GM23338 (cell line): Measurements from ENCODE around the gene PRCD. TPM values are rescaled to one million over a fixed set of nuclear protein-coding genes. Genes with fewer than 3 reads are reported as not detected.

ENCODE experiments used
- ATAC-seq: fragments of 200-7000 bp; cut with Tn5 transposase; 3 replicates; pipeline ENCODE4 v1.9.1; 2020
- DNase-seq: peaks from one replicate; pipeline ENCODE4 v3.0.0-alpha.2; 2015; ENCODE audit warnings: low spot score
- H2AFZ ChIP-seq: fragments of 200-600 bp; sonication (generic); 2 replicates; pipeline ENCODE4 v1.8.0; 2016; ENCODE audit warnings: antibody characterized with exemption, mild to moderate bottlenecking, moderate library complexity
- H3F3A ChIP-seq: fragments of 200-600 bp; sonication (generic); replicated peaks from 2 replicates; pipeline ENCODE4 v1.8.0; 2017; ENCODE audit warnings: antibody characterized with exemption, mixed run types, low read depth
- H3K27ac ChIP-seq: fragments of 200-600 bp; sonication (generic); 2 replicates; pipeline ENCODE4 v1.6.1; 2016; ENCODE audit warnings: low read depth
- H3K27me3 ChIP-seq: fragments of 200-600 bp; sonication (generic); 2 replicates; pipeline ENCODE4 v1.8.0; 2016; ENCODE audit warnings: mild to moderate bottlenecking, mixed run types, moderate library complexity; ENCODE audit not compliant: insufficient read depth
- H3K36me3 ChIP-seq: fragments of 200-600 bp; sonication (generic); 2 replicates; pipeline ENCODE4 v1.8.0; 2016; ENCODE audit warnings: mild to moderate bottlenecking; ENCODE audit not compliant: insufficient read depth
- H3K4me1 ChIP-seq: fragments of 200-600 bp; sonication (generic); 2 replicates; pipeline ENCODE4 v1.8.0; 2016; ENCODE audit warnings: mild to moderate bottlenecking, moderate library complexity; ENCODE audit not compliant: insufficient read depth
- H3K4me2 ChIP-seq: fragments of 200-600 bp; sonication (generic); 2 replicates; pipeline ENCODE4 v1.7.1; 2017; ENCODE audit warnings: mixed run types
- H3K4me3 ChIP-seq: fragments of 200-600 bp; sonication (generic); 2 replicates; pipeline ENCODE4 v1.6.1; 2016; ENCODE audit warnings: mixed run types
- H3K79me2 ChIP-seq: fragments of 200-600 bp; sonication (generic); replicated peaks from 2 replicates; pipeline ENCODE4 v1.8.0; 2017; ENCODE audit warnings: mild to moderate bottlenecking; ENCODE audit not compliant: insufficient read depth
- H3K9me2 ChIP-seq: fragments of 200-600 bp; sonication (generic); 2 replicates; pipeline ENCODE4 v1.8.0; 2017; ENCODE audit not compliant: insufficient read depth
- H4K20me1 ChIP-seq: fragments of 200-600 bp; sonication (generic); replicated peaks from 2 replicates; pipeline ENCODE4 v1.8.0; 2017; ENCODE audit warnings: mild to moderate bottlenecking; ENCODE audit not compliant: insufficient read depth
- H3K27ac Mint-ChIP-seq: 2 replicates; pipeline ENCODE4 v1.8.0; 2020; ENCODE audit warnings: inconsistent platforms, mild to moderate bottlenecking, moderate library complexity, mixed read lengths
- H3K27me3 Mint-ChIP-seq: 3 replicates; pipeline ENCODE4 v1.8.0; 2022; ENCODE audit warnings: low read depth, mild to moderate bottlenecking, moderate library complexity, mixed read lengths, inconsistent platforms; ENCODE audit not compliant: insufficient read depth, poor library complexity
- H3K36me3 Mint-ChIP-seq: 3 replicates; pipeline ENCODE4 v1.8.0; 2021; ENCODE audit warnings: low read depth, mild to moderate bottlenecking, inconsistent platforms, moderate library complexity, mixed read lengths
- H3K4me1 Mint-ChIP-seq: 3 replicates; pipeline ENCODE4 v1.8.0; 2020; ENCODE audit warnings: mild to moderate bottlenecking, inconsistent platforms, mixed read lengths
- H3K4me3 Mint-ChIP-seq: 3 replicates; pipeline ENCODE4 v1.8.0; 2021; ENCODE audit warnings: moderate library complexity, mild to moderate bottlenecking, inconsistent platforms, mixed read lengths
- H3K9me3 Mint-ChIP-seq: 3 replicates; pipeline ENCODE4 v1.8.0; 2020; ENCODE audit warnings: moderate library complexity, mild to moderate bottlenecking, inconsistent platforms, mixed read lengths
- CREB1 ChIP-seq: fragments of 250-450 bp; sonication (Bioruptor Pico); IDR thresholded peaks from 2 replicates; pipeline ENCODE4 v1.5.0; 2020; ENCODE audit warnings: low read depth, mild to moderate bottlenecking, moderate library complexity
- EZH2 ChIP-seq: fragments of 200-600 bp; sonication (generic); IDR thresholded peaks from one replicate; pipeline ENCODE4 v1.8.0; 2017; ENCODE audit warnings: antibody characterized with exemption, mild to moderate bottlenecking, low read depth; ENCODE audit not compliant: unreplicated experiment
- EZH2phosphoT487 ChIP-seq: fragments of 200-600 bp; sonication (generic); IDR thresholded peaks from one replicate; pipeline ENCODE4 v1.8.1; 2018; ENCODE audit warnings: antibody characterized with exemption; ENCODE audit not compliant: unreplicated experiment
- JUNB ChIP-seq: IDR thresholded peaks from one replicate; pipeline ENCODE4 v1.6.1; 2016; ENCODE audit warnings: antibody characterized with exemption; ENCODE audit not compliant: unreplicated experiment
- NANOG ChIP-seq: IDR thresholded peaks from 2 replicates; pipeline ENCODE4 v1.6.1; 2016; ENCODE audit warnings: antibody characterized with exemption, borderline replicate concordance
- POLR2AphosphoS5 ChIP-seq: IDR thresholded peaks from 2 replicates; pipeline ENCODE4 v1.6.1; 2016; ENCODE audit warnings: antibody characterized with exemption, low read depth
- REST ChIP-seq: IDR thresholded peaks from one replicate; pipeline ENCODE4 v1.6.1; 2018; ENCODE audit warnings: antibody characterized with exemption; ENCODE audit not compliant: unreplicated experiment
- STAT1 ChIP-seq: IDR thresholded peaks from one replicate; pipeline ENCODE4 v1.6.1; 2016; ENCODE audit warnings: antibody characterized with exemption; ENCODE audit not compliant: unreplicated experiment
- ZNF114 ChIP-seq: fragments of 250-450 bp; sonication (Bioruptor Pico); IDR thresholded peaks from 2 replicates; pipeline ENCODE4 v1.5.0; 2020; ENCODE audit warnings: mild to moderate bottlenecking, moderate library complexity
- ZNF331 ChIP-seq: fragments of 250-450 bp; sonication (Bioruptor Pico); IDR thresholded peaks from 2 replicates; pipeline ENCODE4 v1.5.0; 2020; ENCODE audit warnings: low read depth, mild to moderate bottlenecking, moderate library complexity
- polyA plus RNA-seq: library from polyadenylated mRNA; unstranded; fragments of >200 nt; fragmentation: Nextera tagmentation; extraction: Ambion mirVana; gene quantifications from 2 replicates; pipeline ENCODE4 v1.2.1, GENCODE V29; 2016
- total RNA-seq: library from RNA; depleted of rRNA; stranded (reverse); fragments of >200 nt; shearing (Covaris generic); gene quantifications from 2 replicates; pipeline ENCODE4 v1.2.3, GENCODE V29; 2014
- TF ChIP-seq, protein P1 (sequence below): IDR thresholded peaks from 2 replicates; pipeline ENCODE4 v1.6.1; 2016; ENCODE audit warnings: antibody characterized with exemption
- TF ChIP-seq, protein P2 (sequence below), 2 experiments: fragments of 200-600 bp in 1 of 2; sonication (generic) in 1 of 2; conservative IDR thresholded peaks; 2 replicates each; pipeline versions ENCODE4 v1.5.1 to v1.6.1; 2016 to 2017; ENCODE audit warnings: antibody characterized with exemption in 2 of 2, low read depth in 2 of 2, mild to moderate bottlenecking in 2 of 2, moderate library complexity in 1 of 2
- TF ChIP-seq, protein P3 (sequence below): fragments of 250-450 bp; sonication (Bioruptor Pico); IDR thresholded peaks from 2 replicates; pipeline ENCODE4 v1.5.0; 2020; ENCODE audit warnings: mild to moderate bottlenecking, moderate library complexity

PRCD gene
- total and polyA plus RNA-seq, 2 experiments from 2014 or later = 0.38 to 1.6 TPM

DNA sequence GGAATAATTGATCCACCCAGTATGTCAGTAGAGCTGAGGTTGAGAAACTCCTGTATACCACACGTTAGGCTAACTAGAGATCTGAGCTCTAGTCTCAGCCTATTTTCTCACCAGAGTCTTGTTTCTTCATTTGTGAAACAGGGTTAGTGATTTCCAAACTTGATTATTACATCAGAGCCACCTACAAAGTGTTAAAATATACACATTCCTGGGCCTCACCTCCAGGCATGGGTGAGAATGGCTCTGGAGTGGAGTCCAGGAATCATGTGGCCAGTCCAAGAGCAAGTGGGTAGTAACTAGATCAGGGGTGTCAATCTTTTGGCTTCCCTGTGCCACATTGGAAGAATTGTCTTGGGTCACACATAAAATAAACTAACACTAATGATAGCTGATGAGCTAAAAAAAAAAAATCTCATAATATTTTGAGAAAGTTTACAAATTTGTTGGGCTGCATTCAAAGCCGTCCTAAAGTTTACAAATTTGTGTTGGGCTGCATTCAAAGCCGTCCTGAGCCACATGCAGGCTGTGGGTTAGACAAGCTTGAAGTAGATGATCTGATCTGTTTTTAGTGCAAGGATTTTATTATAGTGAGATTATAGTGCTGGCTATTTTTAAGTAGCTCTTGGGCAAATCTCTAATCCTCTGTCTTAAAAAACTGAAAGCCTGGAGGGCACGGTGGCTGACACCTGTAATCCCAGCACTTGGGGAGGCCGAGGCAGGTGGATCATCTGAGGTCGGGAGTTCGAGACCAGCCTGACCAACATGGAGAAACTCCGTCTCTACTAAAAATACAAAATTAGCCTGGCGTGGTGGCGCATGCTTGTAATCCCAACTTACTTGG, 20.4 kb downstream of the PRCD start:
- peaks cover 34% of the 10 kb centered on the region for H3K36me3 ChIP-seq
- H3K27ac Mint-ChIP-seq = peak overlapping the region; percentile 35; the same call in 1 of the 2 replicates
- H4K20me1 ChIP-seq = peaks cover 41% of the 10 kb centered on the region

More for the DNA sequence above, 20.4 kb downstream of the PRCD start:
- no peak for TF ChIP-seq CREB1 (CRISPR knock-in tag)
- no peak for TF ChIP-seq EZH2phosphoT487
- TF ChIP-seq ZNF114 (CRISPR knock-in tag) = no peak
- TF ChIP-seq JUNB = no peak
- TF ChIP-seq, protein P1, sequence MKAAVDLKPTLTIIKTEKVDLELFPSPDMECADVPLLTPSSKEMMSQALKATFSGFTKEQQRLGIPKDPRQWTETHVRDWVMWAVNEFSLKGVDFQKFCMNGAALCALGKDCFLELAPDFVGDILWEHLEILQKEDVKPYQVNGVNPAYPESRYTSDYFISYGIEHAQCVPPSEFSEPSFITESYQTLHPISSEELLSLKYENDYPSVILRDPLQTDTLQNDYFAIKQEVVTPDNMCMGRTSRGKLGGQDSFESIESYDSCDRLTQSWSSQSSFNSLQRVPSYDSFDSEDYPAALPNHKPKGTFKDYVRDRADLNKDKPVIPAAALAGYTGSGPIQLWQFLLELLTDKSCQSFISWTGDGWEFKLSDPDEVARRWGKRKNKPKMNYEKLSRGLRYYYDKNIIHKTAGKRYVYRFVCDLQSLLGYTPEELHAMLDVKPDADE = no peak
- TF ChIP-seq STAT1 = no peak
- TF ChIP-seq REST = no peak
- TF ChIP-seq, protein P2, sequence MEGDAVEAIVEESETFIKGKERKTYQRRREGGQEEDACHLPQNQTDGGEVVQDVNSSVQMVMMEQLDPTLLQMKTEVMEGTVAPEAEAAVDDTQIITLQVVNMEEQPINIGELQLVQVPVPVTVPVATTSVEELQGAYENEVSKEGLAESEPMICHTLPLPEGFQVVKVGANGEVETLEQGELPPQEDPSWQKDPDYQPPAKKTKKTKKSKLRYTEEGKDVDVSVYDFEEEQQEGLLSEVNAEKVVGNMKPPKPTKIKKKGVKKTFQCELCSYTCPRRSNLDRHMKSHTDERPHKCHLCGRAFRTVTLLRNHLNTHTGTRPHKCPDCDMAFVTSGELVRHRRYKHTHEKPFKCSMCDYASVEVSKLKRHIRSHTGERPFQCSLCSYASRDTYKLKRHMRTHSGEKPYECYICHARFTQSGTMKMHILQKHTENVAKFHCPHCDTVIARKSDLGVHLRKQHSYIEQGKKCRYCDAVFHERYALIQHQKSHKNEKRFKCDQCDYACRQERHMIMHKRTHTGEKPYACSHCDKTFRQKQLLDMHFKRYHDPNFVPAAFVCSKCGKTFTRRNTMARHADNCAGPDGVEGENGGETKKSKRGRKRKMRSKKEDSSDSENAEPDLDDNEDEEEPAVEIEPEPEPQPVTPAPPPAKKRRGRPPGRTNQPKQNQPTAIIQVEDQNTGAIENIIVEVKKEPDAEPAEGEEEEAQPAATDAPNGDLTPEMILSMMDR (conservative IDR thresholded peaks at IDR 0.05; ENCODE audit: low read depth in 2 of 2) = no peak
- no peak for TF ChIP-seq ZNF331 (CRISPR knock-in tag)
- TF ChIP-seq NANOG = no peak
- TF ChIP-seq POLR2AphosphoS5 = no peak
- TF ChIP-seq EZH2 = no peak
- TF ChIP-seq, protein P3, sequence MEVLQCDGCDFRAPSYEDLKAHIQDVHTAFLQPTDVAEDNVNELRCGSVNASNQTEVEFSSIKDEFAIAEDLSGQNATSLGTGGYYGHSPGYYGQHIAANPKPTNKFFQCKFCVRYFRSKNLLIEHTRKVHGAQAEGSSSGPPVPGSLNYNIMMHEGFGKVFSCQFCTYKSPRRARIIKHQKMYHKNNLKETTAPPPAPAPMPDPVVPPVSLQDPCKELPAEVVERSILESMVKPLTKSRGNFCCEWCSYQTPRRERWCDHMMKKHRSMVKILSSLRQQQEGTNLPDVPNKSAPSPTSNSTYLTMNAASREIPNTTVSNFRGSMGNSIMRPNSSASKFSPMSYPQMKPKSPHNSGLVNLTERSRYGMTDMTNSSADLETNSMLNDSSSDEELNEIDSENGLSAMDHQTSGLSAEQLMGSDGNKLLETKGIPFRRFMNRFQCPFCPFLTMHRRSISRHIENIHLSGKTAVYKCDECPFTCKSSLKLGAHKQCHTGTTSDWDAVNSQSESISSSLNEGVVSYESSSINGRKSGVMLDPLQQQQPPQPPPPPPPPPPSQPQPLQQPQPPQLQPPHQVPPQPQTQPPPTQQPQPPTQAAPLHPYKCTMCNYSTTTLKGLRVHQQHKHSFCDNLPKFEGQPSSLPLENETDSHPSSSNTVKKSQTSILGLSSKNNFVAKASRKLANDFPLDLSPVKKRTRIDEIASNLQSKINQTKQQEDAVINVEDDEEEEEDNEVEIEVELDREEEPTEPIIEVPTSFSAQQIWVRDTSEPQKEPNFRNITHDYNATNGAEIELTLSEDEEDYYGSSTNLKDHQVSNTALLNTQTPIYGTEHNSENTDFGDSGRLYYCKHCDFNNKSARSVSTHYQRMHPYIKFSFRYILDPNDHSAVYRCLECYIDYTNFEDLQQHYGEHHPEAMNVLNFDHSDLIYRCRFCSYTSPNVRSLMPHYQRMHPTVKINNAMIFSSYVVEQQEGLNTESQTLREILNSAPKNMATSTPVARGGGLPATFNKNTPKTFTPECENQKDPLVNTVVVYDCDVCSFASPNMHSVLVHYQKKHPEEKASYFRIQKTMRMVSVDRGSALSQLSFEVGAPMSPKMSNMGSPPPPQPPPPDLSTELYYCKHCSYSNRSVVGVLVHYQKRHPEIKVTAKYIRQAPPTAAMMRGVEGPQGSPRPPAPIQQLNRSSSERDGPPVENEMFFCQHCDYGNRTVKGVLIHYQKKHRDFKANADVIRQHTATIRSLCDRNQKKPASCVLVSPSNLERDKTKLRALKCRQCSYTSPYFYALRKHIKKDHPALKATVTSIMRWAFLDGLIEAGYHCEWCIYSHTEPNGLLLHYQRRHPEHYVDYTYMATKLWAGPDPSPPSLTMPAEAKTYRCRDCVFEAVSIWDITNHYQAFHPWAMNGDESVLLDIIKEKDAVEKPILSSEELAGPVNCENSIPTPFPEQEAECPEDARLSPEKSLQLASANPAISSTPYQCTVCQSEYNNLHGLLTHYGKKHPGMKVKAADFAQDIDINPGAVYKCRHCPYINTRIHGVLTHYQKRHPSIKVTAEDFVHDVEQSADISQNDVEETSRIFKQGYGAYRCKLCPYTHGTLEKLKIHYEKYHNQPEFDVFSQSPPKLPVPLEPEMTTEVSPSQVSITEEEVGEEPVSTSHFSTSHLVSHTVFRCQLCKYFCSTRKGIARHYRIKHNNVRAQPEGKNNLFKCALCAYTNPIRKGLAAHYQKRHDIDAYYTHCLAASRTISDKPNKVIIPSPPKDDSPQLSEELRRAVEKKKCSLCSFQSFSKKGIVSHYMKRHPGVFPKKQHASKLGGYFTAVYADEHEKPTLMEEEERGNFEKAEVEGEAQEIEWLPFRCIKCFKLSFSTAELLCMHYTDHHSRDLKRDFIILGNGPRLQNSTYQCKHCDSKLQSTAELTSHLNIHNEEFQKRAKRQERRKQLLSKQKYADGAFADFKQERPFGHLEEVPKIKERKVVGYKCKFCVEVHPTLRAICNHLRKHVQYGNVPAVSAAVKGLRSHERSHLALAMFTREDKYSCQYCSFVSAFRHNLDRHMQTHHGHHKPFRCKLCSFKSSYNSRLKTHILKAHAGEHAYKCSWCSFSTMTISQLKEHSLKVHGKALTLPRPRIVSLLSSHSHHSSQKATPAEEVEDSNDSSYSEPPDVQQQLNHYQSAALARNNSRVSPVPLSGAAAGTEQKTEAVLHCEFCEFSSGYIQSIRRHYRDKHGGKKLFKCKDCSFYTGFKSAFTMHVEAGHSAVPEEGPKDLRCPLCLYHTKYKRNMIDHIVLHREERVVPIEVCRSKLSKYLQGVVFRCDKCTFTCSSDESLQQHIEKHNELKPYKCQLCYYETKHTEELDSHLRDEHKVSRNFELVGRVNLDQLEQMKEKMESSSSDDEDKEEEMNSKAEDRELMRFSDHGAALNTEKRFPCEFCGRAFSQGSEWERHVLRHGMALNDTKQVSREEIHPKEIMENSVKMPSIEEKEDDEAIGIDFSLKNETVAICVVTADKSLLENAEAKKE = no peak
- H3K79me2 ChIP-seq = peaks cover 53% of the 10 kb centered on the region
- H3K36me3 Mint-ChIP-seq = peaks cover 74% of the 10 kb centered on the region
- H3K27ac ChIP-seq = peak overlapping the region; percentile 89
- peaks cover 40% of the 10 kb centered on the region for H3K4me1 Mint-ChIP-seq
- H3K9me2 ChIP-seq = no peaks in the 10 kb centered on the region
- ATAC-seq (no peak), DNase-seq (no peak)
- peak overlapping the region; percentile 97 for H3K4me3 ChIP-seq
- H2AFZ ChIP-seq = no peak overlapping the region
- peak overlapping the region; percentile 96 for H3K4me2 ChIP-seq
- H3K27me3 ChIP-seq = no peaks in the 10 kb centered on the region
- H3K4me3 Mint-ChIP-seq = peak overlapping the region; percentile 99
- H3K4me1 ChIP-seq = peaks cover 35% of the 10 kb centered on the region
- H3F3A ChIP-seq = peaks cover 39% of the 10 kb centered on the region
- no peaks in the 10 kb centered on the region for H3K9me3 Mint-ChIP-seq
- peaks cover 12% of the 10 kb centered on the region for H3K27me3 Mint-ChIP-seq
